D341Med (cell line): ENCODE data around the gene BCL11A.
"Not testable (repeated sequence)": the region's sequence is repeated elsewhere in the genome, so short reads cannot be mapped to it uniquely, and the experiment has no call there.

Experiments used
- DNase-seq: peaks from one replicate; pipeline ENCODE4 v3.0.0; 2012; ENCODE audit warnings: low spot score

Gene BCL11A

DNA sequence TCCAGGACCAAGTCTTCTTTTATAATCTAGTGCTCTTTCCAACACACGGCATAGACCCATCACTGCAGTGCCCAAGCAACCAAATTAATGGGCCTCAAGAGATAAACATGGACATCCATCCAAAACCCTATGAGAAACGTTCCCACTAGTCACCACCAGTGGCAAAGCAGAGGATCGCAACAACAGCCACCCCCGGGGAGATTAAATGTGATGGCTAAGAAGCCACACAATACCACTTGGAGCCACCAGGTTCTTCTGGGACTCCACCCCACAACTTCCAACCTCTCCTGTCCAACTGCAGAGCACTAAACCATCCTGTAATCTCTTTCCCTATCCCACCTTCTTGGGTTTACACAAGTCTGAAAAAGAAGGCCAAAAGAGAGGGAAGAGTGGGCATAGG lies 123.8 kb downstream of the BCL11A start:
- no peak for DNase-seq

DNA sequence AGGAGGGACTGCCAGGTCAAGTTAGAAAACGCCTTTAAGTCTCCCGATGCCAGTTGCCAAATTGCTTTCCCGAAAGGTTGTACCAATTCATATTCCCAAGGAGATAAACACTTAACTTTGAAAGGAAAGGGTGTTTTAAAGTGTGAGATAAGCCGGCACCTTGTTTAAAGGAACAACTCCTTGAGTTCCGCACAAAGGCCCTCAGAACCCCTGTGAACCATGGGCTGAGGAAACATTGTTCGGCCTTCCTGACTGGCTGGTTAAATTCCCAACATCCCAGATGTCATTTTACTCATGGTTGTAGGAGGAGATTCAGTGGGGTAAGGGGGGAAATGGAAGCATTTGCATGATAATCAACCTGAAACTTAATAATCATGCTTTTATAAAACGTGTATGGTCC lies 126.6 kb downstream of the BCL11A start:
- DNase-seq: no peak

GRCh38 chr2:60426341-60426740 lies 127.1 kb downstream of the BCL11A start:
- DNase-seq: no peak

GRCh38 chr2:60424233-60424632 lies 129.2 kb downstream of the BCL11A start:
- DNase-seq: no peak

DNA sequence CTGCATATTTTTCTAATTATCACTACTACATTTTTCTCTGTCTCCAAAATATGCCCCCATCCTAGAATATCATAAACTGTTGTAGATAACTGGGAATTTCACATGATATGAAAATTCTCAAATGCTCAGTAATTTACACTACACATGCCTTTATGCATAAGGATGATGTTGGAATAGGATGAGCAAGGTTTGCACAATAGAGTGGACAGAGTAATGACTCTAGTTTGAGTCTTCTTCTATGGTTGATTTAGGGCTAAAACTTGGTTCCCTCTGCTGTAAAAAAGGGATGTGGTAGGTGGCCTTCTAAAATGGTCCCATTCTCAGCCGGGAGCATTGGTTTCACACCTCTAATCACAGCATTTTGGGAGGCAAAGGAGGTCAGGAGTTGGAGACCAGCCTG lies 129.9 kb downstream of the BCL11A start:
- no peak for DNase-seq

DNA sequence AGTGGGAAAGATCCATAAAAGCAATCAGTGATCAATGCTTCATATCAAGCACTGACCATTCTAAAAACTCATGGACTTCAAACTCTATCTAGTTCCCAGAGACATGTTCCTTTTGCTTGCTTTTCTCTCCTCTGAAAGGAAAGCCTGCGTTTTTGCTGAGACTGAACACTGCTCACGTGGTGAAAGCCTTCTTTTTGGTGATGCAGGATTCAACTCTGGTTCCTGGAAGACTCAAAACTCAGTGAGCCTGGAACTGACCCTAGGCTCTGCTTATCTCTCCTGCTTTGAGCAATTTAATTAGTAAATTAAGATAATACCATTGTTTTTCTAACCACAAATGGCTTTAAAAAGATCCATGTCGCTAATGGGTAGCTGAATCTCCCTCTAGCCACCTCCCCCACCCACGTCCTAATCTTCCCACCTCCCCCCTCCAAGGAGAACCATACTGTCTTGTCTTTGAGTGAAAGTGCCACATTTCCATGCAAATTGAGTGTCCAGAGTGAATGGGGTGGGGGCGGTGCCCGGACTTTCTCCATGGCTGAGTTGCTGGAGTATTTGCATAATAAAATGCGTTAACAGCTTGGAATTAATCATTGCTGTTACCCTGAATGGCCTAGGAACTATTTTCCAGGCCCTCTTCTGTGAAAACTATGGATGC lies 130.5 kb downstream of the BCL11A start:
- DNase-seq: no peak

DNA sequence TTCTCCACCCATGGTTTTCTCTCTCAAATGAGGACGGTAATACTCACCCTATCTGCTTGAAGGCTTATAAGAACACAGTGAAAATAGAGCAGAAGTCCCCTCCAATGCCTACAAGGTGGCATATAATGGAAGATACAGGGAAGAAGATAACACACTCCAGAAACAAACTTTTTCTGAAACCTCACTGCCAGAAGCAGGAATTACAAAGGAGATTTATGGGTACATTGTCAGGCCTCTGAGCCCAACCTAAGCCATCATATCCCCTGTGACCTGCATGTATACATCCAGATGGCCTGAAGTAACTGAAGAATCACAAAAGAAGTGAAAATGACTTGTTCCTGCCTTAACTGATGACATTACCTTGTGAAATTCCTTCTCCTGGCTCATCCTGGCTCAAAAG lies 136.2 kb downstream of the BCL11A start:
- not testable (repeated sequence) for DNase-seq

DNA sequence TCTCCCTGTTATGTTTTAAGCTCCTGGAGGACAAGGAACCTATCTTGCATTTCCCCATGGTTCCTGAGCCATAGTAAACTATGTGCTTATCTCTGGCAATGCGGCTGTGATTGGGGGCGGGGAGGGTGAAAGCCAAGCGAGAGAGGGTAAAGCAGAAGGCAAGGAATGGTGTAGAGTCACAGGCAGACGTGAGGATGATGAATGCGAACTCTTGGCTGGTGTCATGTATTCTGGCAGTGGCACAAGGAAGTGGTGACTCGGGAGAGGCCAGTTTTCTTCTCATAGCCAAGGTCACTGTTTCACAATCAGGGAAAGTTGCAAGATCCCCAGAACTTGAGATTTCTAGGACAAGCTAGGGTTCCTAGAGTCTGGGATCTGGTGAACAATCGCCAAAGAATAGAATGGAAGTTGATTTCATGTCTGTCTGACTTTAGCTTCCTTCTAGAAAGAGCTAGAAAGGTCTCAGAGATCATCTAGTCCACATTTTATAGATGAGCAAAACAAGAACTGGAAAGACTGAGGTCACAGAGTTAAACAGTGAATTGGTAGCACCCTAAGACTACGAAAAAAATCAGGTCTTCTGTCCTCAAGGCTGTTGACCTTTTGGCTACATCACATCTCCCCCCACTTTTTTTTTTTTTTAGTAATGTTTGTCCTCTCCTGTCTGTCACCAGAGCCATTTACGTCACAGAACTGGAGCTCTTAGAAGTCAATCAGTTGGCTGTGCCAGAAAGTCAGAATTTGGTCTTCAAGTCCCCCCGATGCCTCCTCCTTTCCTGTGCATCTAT lies 137.0 kb downstream of the BCL11A start:
- no peak for DNase-seq

DNA sequence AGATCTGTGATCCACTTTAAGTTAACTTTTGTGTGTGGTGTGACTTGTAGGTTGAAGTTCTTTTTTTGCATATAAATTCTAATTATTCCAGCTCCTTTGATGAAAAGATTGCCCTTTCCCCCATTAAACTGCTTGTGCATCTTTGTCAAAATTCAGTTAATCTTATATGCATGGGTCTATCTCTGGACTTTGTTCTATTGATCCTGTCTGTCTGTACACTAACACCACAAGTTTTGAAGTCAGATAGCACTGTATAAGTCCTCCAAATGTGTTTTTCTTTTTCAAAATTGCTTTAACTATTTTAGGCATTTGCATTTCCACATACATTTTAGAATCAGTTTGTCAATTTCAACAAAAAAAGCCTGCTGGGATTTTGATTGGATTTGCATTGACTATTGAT lies 137.6 kb downstream of the BCL11A start:
- no peak for DNase-seq

DNA sequence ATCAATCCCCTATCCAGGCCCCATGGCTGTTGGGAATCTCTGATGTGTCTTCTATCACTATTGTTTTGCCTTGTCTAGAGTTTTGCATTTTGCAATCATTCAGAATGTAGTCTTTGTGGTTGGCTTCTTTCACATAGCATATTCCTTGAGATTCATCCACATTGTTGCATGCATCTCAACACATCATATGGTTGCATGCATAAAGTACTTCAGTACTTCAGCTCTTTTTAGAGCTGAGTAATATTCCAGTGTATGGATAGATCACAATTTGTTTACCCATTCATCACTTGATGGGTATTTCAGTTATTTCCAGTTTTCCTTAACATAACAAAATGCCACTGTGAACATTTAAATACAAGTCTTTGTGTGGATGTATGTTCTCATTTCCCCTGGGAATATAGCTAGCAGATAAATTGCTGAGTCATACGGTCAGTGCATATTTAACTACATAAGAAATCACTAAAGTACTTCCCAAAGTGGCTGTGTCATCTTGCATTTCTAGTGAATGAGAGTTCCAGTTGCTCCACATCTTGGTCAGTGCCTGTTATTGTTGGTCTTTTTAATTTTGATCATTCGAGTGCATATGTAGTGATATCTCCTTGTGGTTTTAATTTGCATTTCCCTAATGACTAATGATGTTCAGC lies 138.8 kb downstream of the BCL11A start:
- DNase-seq: no peak

DNA sequence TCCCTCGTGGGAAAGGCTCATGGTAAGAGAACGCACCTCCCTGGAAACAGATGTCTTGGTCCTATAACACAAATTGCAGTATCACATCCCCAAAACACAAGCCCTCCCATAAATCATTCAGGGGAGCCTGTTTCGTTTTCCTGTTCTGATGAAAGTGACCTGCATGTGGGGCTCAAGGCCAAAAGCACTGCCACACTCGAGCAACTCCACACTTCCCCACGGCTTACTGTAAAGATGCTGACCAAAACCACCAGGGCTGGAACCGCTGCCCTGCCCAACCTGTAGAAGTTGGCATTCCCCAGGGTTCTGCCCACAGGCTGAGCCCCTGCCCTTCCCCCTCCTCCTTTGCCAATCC lies 139.7 kb downstream of the BCL11A start:
- DNase-seq: no peak

DNA sequence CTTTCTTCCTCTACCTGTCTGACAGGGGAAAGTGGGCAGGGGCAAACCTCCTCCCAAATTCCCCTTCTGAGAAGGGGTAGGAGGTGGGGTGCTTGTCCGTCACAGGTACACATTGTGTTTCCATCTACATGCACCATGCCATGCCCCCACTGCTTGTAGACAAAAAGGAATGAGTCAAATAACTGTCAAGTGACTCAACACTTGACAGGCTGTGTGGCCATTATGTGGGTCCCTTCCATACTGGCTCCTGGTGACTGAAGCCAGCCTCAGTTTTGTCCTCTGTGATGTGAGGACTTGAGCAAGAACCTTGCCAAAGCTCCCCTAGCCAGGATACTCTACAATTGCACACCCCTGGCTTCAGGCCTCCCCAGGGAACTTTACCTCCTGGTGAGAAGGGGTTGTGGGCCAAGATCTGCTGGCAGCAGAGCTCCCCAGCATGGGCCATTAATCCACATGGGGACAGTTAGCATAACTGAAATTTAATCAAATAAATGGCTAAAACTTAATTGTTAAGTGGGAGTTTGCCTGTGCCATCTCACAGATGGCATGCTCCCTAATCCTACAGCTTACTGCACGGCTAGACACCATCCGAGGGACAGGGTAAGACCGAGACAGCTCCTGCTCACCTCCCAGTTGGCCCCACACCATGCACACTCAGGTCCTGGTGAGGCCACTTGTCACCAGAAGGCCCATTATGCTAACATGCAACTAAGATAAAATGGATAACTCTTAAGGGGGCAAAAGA lies 140.2 kb downstream of the BCL11A start:
- peak; percentile 83 for DNase-seq

GRCh38 chr2:60412620-60413019 lies 140.8 kb downstream of the BCL11A start:
- peak; percentile 58 for DNase-seq

DNA sequence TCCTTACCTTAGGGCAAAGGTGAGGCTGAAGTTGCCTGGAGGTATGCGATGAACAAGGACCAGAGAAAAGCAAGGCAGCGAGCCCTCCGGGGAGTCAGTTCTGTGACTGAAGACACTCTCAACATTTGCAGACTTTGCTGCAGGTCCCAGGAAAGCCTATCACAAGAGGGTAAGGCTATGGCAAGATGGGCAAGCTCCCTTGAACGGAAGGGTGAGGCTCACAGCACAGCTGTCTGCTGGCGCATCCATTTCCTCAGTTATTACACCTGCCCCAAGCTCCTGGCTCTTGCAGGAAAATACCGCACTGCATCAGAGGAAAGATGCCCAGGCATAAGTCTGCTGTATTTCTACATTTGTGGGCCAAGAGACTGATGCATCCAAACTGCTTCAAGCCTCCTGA lies 141.4 kb downstream of the BCL11A start:
- no peak for DNase-seq

DNA sequence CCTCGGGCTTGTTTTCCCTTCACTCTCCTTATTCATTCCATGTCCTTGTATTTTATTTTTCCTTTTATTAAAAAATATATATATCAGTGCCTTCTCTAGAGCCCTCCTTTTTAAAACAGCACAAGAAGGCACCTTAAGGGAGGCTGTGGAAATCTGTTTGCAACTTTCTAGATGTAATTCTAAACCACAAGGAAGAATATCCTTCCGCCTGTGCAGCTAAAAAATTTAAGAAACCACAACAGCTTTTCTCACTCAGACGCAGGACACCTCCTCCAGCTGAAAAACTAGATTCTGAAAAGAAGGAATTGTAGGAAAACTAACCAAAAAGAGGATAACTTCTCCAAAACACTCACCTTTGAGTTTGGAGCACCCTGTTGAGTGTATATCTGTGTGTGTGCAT lies 142.2 kb downstream of the BCL11A start:
- no peak for DNase-seq

DNA sequence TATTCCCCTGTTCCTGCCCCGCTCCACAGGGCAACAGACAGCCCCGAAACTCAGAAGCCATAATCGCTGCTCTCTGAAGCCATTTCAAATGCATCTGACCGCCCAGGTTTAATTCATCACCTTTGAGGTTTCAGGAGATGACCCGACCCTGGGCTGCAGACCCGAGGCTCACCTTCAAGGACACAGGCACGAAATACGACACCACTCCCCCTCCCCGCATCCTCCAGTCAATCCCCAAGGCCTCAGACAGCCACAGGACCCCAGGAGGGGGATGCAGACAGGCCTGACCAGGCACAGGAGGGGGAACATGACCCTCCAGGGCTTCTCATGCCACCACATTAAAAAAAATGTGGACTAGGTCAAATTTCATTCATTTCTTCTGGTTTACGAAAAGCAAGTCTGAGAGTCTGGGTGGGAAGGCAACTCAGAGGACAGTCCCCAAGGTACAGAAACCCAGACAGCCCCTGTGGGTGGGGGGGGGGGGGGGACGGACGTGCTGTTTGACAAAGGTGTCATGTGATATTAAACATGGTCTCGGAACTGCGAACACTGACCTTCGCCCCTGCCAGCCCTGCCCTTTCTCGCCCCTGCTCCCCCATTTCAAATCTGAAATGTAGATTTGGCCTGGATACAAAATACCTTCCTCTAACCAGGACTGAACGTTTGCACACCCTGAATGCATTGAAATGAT lies 142.9 kb downstream of the BCL11A start:
- no peak for DNase-seq

GRCh38 chr2:60409531-60409871 lies 144.0 kb downstream of the BCL11A start:
- no peak for DNase-seq

DNA sequence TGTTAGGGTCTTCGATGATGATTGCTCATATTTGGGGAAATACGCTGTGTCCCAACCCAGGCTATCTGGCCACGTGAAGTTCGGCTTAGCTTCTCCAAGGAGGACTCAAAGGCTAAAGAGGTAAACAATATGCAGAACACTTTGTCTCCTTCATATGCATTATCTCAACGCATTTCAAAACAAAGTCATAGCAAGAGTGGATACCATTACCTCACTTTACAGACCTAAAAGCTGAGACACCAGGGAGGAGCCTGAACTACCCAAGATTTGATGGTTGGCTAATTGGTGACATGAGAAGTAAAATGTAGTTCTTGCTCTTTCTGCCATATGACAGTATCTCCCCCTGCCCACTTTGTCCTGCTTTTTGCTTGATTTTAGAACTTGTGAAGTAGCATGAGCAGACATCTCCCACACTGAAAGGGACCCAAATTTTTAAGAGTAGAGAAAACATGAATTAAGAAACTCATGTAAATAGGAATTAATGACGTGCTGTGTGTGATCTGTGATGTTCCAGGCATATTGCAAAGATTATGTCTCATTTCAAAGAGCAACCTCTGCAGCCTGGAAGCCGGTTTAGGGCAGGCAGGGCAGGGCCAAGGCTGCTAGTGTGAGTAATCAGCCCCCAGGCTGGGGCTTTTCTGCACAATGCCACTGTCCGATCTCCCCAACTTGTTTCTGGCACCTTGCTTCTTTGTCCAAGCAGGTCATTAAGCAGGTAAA lies 144.5 kb downstream of the BCL11A start:
- no peak for DNase-seq

GRCh38 chr2:60408207-60408606 lies 145.2 kb downstream of the BCL11A start:
- DNase-seq: no peak

DNA sequence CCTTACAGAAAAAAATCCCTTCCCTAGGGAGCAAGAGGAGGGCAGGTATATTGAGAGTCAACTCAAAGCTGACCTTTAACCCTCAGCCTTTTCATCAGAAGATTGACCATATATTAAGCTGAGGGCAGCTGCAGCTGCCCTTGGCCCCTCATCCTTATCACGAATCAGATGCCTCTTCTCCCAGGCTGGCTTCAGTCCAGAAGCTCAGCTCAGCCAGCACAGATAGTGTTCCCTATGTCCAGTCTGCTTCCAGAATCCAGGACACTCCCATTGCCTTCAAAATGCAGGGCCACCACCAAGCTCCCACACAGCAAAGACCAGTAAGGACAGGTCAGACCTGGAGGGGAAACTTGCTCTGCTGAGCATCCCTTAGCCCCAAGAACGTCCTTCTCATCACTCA lies 146.1 kb downstream of the BCL11A start:
- no peak for DNase-seq

- DNase-seq: no peak
Observed at GRCh38 chr2:60406192-60406591, 147.3 kb downstream of the BCL11A start.
